H1 (cell line): ENCODE data around the gene ALPK3. TPM values are rescaled to one million over a fixed set of nuclear protein-coding genes. Genes with fewer than 3 reads are reported as not detected.

Experiments
- polyA plus RNA-seq, 7 experiments: library from polyadenylated mRNA; depleted of rRNA in 3 of 7; stranded (reverse) in 5 of 7; unstranded in 2 of 7; fragments of >200 nt in 5 of 7; fragments of 200-250 nt in 2 of 7; gene quantifications; 1 replicate in 5 of 7; 2 replicates in 1 of 7; 4 replicates in 1 of 7; pipeline versions ENCODE4 v1.2.1 to v1.2.3, GENCODE V29; 2011 to 2013; ENCODE audit warnings: missing spikeins in 2 of 7, mixed read lengths in 2 of 7
- total RNA-seq: library from RNA; stranded (reverse); fragmentation: NEBNext Ultra II Directional; extraction: Animal tissue kit (Norgen Biotek cat#: 25700); gene quantifications from 2 replicates; pipeline ENCODE4 v1.2.1, GENCODE V29; 2021
- TF ChIP-seq, protein P1 (sequence below): fragments of 300-600 bp; sonication (generic); IDR thresholded peaks from 2 replicates; pipeline ENCODE4 v1.7.1; 2012; ENCODE audit warnings: low read length, moderate library complexity, mild to moderate bottlenecking, inconsistent platforms; ENCODE audit not compliant: insufficient replicate concordance

ALPK3 gene
- total and polyA plus RNA-seq, 2 of the 8 experiments (the other 6 are each of a cell fraction or from before 2014, with no cell fraction given): 4.4 to 19.2 TPM

- TF ChIP-seq, protein P1, sequence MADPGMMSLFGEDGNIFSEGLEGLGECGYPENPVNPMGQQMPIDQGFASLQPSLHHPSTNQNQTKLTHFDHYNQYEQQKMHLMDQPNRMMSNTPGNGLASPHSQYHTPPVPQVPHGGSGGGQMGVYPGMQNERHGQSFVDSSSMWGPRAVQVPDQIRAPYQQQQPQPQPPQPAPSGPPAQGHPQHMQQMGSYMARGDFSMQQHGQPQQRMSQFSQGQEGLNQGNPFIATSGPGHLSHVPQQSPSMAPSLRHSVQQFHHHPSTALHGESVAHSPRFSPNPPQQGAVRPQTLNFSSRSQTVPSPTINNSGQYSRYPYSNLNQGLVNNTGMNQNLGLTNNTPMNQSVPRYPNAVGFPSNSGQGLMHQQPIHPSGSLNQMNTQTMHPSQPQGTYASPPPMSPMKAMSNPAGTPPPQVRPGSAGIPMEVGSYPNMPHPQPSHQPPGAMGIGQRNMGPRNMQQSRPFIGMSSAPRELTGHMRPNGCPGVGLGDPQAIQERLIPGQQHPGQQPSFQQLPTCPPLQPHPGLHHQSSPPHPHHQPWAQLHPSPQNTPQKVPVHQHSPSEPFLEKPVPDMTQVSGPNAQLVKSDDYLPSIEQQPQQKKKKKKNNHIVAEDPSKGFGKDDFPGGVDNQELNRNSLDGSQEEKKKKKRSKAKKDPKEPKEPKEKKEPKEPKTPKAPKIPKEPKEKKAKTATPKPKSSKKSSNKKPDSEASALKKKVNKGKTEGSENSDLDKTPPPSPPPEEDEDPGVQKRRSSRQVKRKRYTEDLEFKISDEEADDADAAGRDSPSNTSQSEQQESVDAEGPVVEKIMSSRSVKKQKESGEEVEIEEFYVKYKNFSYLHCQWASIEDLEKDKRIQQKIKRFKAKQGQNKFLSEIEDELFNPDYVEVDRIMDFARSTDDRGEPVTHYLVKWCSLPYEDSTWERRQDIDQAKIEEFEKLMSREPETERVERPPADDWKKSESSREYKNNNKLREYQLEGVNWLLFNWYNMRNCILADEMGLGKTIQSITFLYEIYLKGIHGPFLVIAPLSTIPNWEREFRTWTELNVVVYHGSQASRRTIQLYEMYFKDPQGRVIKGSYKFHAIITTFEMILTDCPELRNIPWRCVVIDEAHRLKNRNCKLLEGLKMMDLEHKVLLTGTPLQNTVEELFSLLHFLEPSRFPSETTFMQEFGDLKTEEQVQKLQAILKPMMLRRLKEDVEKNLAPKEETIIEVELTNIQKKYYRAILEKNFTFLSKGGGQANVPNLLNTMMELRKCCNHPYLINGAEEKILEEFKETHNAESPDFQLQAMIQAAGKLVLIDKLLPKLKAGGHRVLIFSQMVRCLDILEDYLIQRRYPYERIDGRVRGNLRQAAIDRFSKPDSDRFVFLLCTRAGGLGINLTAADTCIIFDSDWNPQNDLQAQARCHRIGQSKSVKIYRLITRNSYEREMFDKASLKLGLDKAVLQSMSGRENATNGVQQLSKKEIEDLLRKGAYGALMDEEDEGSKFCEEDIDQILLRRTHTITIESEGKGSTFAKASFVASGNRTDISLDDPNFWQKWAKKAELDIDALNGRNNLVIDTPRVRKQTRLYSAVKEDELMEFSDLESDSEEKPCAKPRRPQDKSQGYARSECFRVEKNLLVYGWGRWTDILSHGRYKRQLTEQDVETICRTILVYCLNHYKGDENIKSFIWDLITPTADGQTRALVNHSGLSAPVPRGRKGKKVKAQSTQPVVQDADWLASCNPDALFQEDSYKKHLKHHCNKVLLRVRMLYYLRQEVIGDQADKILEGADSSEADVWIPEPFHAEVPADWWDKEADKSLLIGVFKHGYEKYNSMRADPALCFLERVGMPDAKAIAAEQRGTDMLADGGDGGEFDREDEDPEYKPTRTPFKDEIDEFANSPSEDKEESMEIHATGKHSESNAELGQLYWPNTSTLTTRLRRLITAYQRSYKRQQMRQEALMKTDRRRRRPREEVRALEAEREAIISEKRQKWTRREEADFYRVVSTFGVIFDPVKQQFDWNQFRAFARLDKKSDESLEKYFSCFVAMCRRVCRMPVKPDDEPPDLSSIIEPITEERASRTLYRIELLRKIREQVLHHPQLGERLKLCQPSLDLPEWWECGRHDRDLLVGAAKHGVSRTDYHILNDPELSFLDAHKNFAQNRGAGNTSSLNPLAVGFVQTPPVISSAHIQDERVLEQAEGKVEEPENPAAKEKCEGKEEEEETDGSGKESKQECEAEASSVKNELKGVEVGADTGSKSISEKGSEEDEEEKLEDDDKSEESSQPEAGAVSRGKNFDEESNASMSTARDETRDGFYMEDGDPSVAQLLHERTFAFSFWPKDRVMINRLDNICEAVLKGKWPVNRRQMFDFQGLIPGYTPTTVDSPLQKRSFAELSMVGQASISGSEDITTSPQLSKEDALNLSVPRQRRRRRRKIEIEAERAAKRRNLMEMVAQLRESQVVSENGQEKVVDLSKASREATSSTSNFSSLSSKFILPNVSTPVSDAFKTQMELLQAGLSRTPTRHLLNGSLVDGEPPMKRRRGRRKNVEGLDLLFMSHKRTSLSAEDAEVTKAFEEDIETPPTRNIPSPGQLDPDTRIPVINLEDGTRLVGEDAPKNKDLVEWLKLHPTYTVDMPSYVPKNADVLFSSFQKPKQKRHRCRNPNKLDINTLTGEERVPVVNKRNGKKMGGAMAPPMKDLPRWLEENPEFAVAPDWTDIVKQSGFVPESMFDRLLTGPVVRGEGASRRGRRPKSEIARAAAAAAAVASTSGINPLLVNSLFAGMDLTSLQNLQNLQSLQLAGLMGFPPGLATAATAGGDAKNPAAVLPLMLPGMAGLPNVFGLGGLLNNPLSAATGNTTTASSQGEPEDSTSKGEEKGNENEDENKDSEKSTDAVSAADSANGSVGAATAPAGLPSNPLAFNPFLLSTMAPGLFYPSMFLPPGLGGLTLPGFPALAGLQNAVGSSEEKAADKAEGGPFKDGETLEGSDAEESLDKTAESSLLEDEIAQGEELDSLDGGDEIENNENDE: no peak
Measured at GRCh38 chr15:84869510-84869909, 52.4 kb downstream of the ALPK3 start (continued).
